Upper lobe of left lung (tissue), 6 donors: ENCODE measurements around the gene TNNI2. TPM values are rescaled to one million over a fixed set of nuclear protein-coding genes. Genes with fewer than 3 reads are reported as not detected.

ENCODE experiments used
- ATAC-seq, 2 donors: fragments of 200-7000 bp; cut with Tn5 transposase; one replicate each; pipeline ENCODE4 v1.9.1; 2022; ENCODE audit warnings: mild to moderate bottlenecking in 2 of 2, moderate library complexity in 2 of 2; ENCODE audit not compliant: low FRiP score in 2 of 2
- DNase-seq, 2 donors: peaks; one replicate each; pipeline ENCODE4 v3.0.0-alpha.2; 2019 to 2020
- H3K27ac ChIP-seq, 4 donors: fragments of 200-600 bp; sonication (generic); one replicate each; pipeline ENCODE4 v1.5.1; 2016 to 2019
- H3K27me3 ChIP-seq, 4 donors: fragments of 200-600 bp; sonication (generic); one replicate each; pipeline ENCODE4 v1.5.1; 2017 to 2019
- H3K36me3 ChIP-seq, 4 donors: fragments of 200-600 bp; sonication (generic); one replicate each; pipeline ENCODE4 v1.5.1; 2016 to 2019
- H3K4me1 ChIP-seq, 4 donors: fragments of 200-600 bp; sonication (generic); one replicate each; pipeline ENCODE4 v1.5.1; 2018 to 2019
- H3K4me3 ChIP-seq, 4 donors: fragments of 200-600 bp; sonication (generic); one replicate each; pipeline ENCODE4 v1.5.1; 2017 to 2019; ENCODE audit warnings: mild to moderate bottlenecking in 2 of 4, moderate library complexity in 1 of 4
- H3K9me3 ChIP-seq, 4 donors: fragments of 200-600 bp; sonication (generic); one replicate each; pipeline ENCODE4 v1.5.1; 2018 to 2019
- EP300 ChIP-seq, 4 donors: sonication (generic); formaldehyde crosslinking; IDR thresholded peaks; one replicate each; pipeline ENCODE4 v1.5.1; 2017; ENCODE audit warnings: antibody characterized with exemption in 4 of 4, control low read depth in 2 of 4
- POLR2A ChIP-seq, 4 donors: fragments of 450-650 bp; IDR thresholded peaks; one replicate each; pipeline ENCODE4 v1.5.1; 2016 to 2017; ENCODE audit warnings: antibody characterized with exemption in 4 of 4, mild to moderate bottlenecking in 2 of 4
- POLR2AphosphoS5 ChIP-seq, 2 donors: sonication (generic); formaldehyde crosslinking; IDR thresholded peaks; one replicate each; pipeline ENCODE4 v1.5.1; 2017; ENCODE audit warnings: antibody characterized with exemption in 2 of 2
- WGBS, 2 donors: methylation state at CpG; one replicate each; pipeline ENCODE4 v1.1.5; 2017 to 2018; 5-methylcytosine and 5-hydroxymethylcytosine counted together
- total RNA-seq, 6 donors: library from RNA; depleted of rRNA in 4 of 6; stranded (reverse); fragments of >200 nt in 4 of 6; gene quantifications; one replicate each; pipeline versions ENCODE4 v1.1.0 to v1.2.1, GENCODE V29; 2016 to 2021
- TF ChIP-seq, protein P1 (sequence below), 6 experiments: fragments of 450-650 bp in 4 of 6; fragments of 200-600 bp in 2 of 6; sonication (generic) in 2 of 6; IDR thresholded peaks; one replicate each; pipeline ENCODE4 v1.5.1; 2016 to 2019; ENCODE audit warnings: antibody characterized with exemption in 6 of 6
- donor health status: DM: no; HTN: no; CAD: no; lungs with moderate emphysema.
- donor health status: DM: no; HTN: yes; CAD: no; lungs with severe emphysema.

Gene TNNI2
- total RNA-seq, 6 donors from 2014 or later, result 7.3 to 28.3 (median 16.7) TPM

DNA sequence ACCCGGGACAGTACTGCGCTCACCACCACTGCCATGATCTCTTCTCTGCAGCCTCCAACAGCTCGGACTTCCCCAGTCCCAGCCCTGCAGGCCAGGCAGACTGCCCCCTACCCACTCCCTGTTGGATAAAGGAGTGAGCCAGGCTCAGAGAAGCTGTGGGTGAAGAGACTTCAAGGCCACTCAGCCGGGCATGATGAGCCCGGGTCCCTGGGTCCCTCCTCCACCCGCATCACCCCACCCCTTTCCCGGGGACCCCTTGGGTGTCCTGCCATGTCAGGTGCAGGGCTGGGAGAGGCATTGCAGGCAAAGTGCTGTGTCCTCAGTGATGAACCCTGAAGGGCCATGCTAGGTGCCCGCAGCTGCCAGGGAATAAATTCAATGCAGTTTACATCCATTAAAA is 28.6 kb downstream of the TNNI2 start:
- no peaks in the 10 kb centered on the region for H3K9me3 ChIP-seq
- ATAC-seq (no peak), DNase-seq (no peak)
- no peak overlapping the region for H3K27ac ChIP-seq
- TF ChIP-seq, protein P1, sequence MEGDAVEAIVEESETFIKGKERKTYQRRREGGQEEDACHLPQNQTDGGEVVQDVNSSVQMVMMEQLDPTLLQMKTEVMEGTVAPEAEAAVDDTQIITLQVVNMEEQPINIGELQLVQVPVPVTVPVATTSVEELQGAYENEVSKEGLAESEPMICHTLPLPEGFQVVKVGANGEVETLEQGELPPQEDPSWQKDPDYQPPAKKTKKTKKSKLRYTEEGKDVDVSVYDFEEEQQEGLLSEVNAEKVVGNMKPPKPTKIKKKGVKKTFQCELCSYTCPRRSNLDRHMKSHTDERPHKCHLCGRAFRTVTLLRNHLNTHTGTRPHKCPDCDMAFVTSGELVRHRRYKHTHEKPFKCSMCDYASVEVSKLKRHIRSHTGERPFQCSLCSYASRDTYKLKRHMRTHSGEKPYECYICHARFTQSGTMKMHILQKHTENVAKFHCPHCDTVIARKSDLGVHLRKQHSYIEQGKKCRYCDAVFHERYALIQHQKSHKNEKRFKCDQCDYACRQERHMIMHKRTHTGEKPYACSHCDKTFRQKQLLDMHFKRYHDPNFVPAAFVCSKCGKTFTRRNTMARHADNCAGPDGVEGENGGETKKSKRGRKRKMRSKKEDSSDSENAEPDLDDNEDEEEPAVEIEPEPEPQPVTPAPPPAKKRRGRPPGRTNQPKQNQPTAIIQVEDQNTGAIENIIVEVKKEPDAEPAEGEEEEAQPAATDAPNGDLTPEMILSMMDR (IDR thresholded peaks at IDR 0.05), result no peak
- TF ChIP-seq EP300 (IDR thresholded peaks at IDR 0.05), result no peak
- TF ChIP-seq POLR2A (IDR thresholded peaks at IDR 0.05), result no peak
- no peak for TF ChIP-seq POLR2AphosphoS5 (IDR thresholded peaks at IDR 0.05)
- peaks cover 24 to 33% (median 26%) of the 10 kb centered on the region in 4 donors for H3K4me1 ChIP-seq
- H3K36me3 ChIP-seq, result no peaks in the 10 kb centered on the region
- H3K27me3 ChIP-seq, result no peaks in the 10 kb centered on the region
- H3K4me3 ChIP-seq, result no peak overlapping the region
- WGBS, 2 donors, result 81% methylated on average over 8 of the region's 8 CpGs; no CpG with 5 or more reads in 1 of the 2 donors

DNA sequence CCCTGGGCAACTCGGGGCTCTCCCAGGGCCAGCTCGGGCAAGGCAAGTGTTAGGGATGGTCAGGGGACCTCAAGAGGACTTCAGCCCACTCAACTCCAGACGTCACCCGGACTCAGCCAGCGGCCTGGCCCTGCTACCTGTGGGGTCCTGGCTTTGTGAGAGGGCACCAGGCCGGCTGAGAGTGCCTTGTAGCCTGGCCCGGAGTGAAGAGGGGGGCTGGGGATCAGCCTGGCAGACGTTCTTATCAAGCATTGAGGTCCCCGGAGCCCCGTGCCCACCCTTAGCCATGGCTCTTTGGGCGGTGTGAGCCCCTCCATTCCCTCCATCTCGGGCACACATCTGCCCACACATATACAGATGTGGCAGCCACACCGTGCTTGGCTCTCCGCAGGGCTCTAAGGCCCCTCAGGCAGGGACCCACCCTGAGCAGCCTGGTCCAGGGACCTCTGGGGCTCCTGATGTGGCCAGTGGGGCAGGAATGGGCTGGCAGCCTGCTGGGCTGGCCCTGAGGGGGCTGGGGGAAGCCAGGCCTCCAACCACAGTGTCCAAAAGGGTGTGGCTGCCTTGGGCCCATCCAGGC is 29.4 kb downstream of the TNNI2 start:
- DNase-seq (peak in 1 of 2 donors; percentile 72), ATAC-seq (no peak)
- TF ChIP-seq POLR2AphosphoS5 (IDR thresholded peaks at IDR 0.05) (no peak), EP300 (IDR thresholded peaks at IDR 0.05) (no peak), POLR2A (IDR thresholded peaks at IDR 0.05) (no peak)
- TF ChIP-seq, protein P1 (IDR thresholded peaks at IDR 0.05), result no peak
- H3K4me3 ChIP-seq, result no peak overlapping the region
- H3K36me3 ChIP-seq, result no peaks in the 10 kb centered on the region
- no peak overlapping the region for H3K27ac ChIP-seq
- WGBS, 2 donors, result 80 to 86% methylated on average over 2 to 13 of the region's 14 CpGs
- H3K9me3 ChIP-seq, result no peaks in the 10 kb centered on the region
- H3K27me3 ChIP-seq, result no peaks in the 10 kb centered on the region
- peaks cover 21 to 29% (median 22%) of the 10 kb centered on the region in 4 donors for H3K4me1 ChIP-seq

GRCh38 chr11:1868636-1869291 is 30.0 kb downstream of the TNNI2 start:
- Histone ChIP-seq H3K27ac (no peak overlapping the region), H3K9me3 (no peaks in the 10 kb centered on the region), H3K4me1 (peaks cover 15 to 23% (median 16%) of the 10 kb centered on the region in 4 donors), H3K27me3 (no peaks in the 10 kb centered on the region), H3K36me3 (no peaks in the 10 kb centered on the region), H3K4me3 (no peak overlapping the region)
- TF ChIP-seq, protein P1 (IDR thresholded peaks at IDR 0.05), result no peak
- no peak for TF ChIP-seq POLR2AphosphoS5 (IDR thresholded peaks at IDR 0.05)
- no peak for TF ChIP-seq EP300 (IDR thresholded peaks at IDR 0.05)
- no peak for TF ChIP-seq POLR2A (IDR thresholded peaks at IDR 0.05)
- 74 to 81% methylated on average over 12 to 25 of the region's 25 CpGs for WGBS, 2 donors
- no peak for ATAC-seq
- peak in 1 of 2 donors; percentile 74 for DNase-seq

DNA sequence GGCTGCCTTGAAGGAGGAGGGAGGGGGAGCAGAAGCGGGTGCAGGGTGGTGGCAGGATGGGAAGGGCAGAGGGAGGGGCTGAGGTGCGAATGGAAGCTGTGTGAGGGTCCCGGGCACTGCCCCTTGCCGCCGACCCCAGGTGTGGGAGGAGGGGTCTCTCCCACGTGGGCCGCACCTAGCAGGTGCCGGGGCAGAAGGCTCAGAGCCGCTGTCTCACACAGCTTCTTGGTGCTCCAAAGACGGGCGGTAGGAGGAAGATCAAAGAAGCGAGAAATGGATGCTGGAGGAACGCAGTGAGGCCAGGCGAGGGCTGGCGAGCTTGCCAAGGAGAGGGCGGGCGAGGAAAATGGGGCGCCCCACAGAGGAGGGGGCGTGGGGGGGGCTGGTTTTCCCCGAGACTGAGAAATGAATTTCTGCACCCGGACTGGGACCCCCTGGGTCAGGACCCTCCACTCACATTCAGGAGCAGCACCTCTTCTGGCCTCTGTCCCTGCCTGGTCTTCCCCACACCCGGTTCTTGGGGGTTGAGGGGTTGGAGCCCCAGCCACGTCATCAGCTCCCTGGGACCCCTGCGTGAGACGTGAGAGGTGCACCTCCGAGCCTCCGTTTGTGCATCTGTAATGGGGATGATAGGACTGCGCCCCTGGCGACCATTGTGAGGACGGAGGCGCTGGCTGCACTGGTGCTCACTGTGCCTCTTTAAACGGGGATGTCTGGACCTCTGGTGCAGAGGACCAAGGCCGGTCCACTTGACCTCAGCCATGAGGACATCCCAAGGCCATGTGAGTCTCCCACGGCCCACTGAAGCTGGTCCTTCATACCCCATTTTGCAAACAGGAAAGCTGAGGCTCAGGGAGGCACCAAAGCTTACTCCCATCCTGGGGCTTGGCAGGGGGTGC is 30.9 kb downstream of the TNNI2 start:
- no peak for TF ChIP-seq POLR2AphosphoS5 (IDR thresholded peaks at IDR 0.05)
- TF ChIP-seq POLR2A (IDR thresholded peaks at IDR 0.05), result no peak
- no peak for TF ChIP-seq EP300 (IDR thresholded peaks at IDR 0.05)
- TF ChIP-seq, protein P1 (IDR thresholded peaks at IDR 0.05), result no peak
- no peaks in the 10 kb centered on the region for H3K9me3 ChIP-seq
- ATAC-seq, result peak in 1 of 2 donors; percentile 55
- peaks cover 6 to 14% (median 7%) of the 10 kb centered on the region in 4 donors for H3K4me1 ChIP-seq
- H3K36me3 ChIP-seq, result no peaks in the 10 kb centered on the region
- no peak overlapping the region for H3K4me3 ChIP-seq
- DNase-seq, result peak in 1 of 2 donors; percentile 67
- WGBS, 2 donors, result 70 to 72% methylated on average over 23 to 34 of the region's 34 CpGs
- H3K27me3 ChIP-seq, result no peaks in the 10 kb centered on the region
- H3K27ac ChIP-seq, result no peak overlapping the region
